SHP77 (cell line): ENCODE results near the gene CHMP4B.
A peak's percentile ranks its signal among the peaks of the same experiment; 100 is the strongest.
"Not testable (repeated sequence)": the region's sequence is repeated elsewhere in the genome, so short reads cannot be mapped to it uniquely, and the experiment has no call there.

ENCODE experiments used
- DNase-seq, 2 experiments: peaks; one replicate each; lab custom pipeline; 2025; lab: John Stamatoyannopoulos, UW

CHMP4B gene

DNA sequence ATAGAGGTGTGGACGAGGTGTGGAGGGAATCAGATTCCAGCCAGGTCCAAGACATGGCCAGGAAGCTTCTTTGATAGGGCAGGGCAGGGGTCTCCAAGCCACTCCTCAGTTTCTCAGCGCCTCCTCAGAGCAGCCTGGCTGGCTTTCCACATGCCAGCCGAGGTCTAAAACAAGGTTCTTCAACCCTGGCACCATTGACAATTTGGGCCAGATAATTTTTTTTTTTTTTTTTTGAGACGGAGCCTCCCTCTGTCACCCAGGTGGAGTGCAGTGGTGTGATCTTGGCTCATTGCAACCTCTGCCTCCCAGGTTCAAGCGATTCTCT is 21.3 kb upstream of the CHMP4B start:
- no peak for DNase-seq

DNA sequence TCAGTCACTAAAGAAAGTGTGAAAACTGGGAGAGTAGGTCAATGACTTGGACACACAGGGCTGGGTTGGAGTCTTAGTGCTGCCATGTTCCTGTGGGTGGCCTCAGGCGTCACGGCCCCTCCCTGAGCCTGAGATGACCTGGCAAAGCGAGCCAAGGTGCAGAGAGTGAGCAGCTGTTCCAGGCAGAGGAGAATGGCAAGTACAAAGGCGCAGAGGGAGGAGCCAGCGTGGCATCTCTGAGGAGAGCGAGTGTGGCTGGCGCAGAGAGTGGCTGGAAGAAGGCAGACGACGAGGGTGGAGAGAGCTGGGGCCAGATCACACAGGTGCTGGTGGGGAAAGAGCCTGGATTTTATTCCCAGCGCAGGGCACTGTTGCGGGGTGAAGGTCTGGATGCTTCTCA is 20.6 kb upstream of the CHMP4B start:
- no peak for DNase-seq

DNA sequence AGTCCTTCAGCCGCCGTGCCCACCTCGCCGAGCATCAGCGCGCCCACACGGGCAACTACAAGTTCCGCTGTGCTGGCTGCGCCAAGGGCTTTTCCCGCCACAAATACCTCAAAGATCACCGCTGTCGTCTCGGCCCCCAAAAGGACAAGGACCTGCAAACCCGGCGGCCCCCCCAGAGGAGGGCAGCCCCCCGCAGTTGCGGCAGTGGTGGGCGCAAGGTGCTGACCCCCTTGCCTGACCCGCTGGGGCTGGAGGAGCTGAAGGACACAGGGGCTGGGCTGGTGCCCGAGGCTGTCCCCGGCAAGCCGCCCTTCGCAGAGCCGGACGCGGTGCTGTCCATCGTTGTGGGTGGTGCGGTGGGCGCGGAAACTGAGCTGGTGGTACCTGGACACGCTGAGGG is 20.1 kb upstream of the CHMP4B start:
- DNase-seq: no peak

DNA sequence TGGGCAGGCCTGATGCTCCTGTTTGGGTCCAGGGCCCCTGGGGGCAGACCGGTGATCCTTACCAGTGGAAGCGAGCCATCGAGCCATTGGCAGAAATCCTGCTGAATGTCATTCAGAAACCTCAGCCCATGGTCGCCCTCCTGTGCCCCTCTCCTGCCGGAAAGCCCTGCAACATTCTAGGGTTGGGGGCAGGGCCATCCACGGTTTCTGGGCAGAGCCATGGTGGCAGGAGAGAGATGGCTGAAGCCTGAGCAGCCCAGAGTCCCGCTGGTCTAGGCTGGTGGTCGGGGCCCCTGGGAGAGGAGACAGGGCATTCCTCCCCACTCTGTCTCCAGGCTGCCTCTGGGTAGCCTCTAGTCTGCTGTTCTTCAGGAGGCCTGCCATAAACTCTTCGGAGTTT is 19.6 kb upstream of the CHMP4B start:
- no peak for DNase-seq

DNA sequence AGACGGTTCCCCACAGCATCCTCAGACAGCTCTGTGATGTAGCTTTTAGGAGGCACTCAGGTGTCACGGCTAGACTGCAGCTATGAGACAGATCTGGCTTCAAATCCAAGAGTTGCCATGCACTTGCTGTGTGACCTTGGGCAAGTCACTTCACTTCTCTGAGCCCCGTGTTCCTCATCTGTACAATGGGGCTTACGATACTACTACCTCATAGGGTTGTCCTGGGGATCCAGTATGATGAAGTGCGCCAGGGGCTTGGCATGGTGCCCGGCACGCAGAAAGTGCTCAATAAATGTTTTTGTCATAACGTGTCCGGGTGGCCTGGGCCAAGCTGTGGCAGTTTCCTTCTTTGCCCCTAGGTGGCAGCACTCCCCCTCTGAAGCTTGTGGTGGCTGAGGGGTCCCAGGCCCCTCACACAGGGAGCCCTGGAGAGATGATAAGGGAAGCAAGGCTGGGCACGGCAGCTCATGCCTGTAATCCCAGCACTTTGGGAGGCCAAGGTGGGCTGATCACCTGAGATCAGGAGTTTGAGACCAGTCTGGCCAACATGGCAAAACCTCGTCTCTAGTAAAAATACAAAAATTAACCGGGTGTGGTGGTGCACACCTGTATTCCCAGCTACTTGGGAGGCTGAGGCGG is 19.1 kb upstream of the CHMP4B start:
- peak in 1 of 2 experiments; percentile 28 for DNase-seq

DNA sequence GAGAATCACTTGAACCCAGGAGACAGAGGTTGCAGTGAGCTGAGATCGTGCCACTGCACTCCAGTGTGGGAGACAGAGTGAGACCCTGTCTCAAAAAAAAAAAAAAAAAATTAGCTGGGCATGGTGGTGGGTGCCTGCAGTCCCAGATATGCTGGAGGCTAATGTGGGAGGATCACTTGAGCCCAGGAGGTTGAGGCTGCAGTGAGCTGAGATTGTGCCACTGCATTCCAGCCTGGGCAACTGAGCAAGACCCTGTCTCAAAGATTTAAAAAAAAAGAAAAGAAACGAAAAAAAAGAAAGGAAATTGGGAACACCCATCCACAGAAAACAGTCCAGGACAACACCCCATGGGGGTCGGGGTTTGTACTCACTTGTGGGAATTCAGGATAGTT is 18.6 kb upstream of the CHMP4B start:
- not testable (repeated sequence) for DNase-seq

DNA sequence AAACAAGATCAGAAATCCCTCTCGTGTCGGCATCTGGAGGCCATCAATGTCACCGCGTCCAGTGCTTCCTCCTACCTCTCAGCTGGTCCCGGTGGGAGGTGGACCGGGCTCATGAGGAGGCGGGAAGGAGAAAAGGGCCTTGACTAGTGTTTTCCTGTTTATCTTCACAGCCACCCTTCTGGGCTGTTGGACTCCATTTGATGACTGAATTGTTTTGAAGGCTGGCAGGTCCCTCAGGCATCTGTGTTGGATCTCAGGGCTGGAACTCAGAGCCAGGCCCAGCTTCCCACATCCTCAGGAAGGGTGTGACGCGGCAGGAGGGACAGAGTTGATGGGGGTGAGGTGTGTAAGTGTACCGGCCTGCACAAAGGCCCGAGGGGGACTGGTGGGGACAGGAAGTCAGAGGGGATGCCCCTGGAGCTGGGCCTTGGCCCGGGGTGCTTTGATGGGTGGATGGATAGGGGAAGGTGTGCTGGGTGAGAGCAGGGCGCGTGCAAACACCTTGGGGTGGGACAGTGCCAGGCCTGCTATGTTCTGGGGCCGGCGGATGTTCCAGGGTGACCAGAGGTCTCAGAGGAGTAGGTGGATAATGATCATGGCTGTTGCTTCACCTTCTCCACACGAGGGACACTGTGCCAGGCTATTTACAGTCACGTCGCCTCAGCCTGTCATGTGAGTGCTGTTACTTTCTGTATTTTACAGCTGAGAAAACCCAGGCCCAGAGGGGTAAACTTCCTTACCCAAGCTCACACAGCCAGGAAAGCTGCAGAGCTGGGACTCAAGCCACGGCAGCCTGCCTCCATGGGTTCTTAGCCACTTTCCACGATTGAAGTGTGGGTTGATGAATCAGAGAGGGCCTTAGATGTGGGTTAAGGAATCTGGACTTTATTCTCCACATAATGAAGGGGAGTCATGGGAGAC is 17.9 kb upstream of the CHMP4B start:
- DNase-seq: no peak

DNA sequence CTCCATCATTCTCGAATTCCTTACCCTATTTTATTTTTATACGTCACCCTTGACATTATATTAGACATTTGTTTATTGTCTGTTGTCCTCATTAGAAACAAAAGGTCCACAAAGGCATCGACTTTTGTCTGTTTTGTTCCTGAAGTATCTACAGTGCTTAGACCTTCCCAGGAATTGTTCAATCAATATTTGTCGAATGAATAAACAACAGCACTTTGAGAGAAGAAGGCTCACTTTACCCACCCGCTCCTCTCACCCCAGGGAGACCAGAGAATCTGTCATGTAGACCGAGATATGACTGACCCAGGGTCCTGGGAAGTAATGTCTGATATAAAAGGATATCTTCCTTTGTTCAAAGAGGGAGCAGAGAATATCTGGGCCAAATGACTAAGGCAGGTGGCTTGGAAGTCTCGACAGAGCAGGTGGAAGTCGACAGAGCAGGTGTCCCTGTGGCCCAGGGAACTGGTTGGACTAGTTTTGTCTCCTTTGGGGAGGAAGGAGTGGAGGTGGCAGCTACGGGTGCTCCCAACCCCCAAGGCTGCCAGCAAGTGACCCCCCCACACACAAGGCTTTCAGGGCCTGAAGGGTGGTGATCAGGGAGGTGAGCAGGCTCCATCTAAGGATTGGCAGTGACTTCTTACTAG is 14.8 kb upstream of the CHMP4B start:
- DNase-seq: peak; percentile 4 to 18

DNA sequence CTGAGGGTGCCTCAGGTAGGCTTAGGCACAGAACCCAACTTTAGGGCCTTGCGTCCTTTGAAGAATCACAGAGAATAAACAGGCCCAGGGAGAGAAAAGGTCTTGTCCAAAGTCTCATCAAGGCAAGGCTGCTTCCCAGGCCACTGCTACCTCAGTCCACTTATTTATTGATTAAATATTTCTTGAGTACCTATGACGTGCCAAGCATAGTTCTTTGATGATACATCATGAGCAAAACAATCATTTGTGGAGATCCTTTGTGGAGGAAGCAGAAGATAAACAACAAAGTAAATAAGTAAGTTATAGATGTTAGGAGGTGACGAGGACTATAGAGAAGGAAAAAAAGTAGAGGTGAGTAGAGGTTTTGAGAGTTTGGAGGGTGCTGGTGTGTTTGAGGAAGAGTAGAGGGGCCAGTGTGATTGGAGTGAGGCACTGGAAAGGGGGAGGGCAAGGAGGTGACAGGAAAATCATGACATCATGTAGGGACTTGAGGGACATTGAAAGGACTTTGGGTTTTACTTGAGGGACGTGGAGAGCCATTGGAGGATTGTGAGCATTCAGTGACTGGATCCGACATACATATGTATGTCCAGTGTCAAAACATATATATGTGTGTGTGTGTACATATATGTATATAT is 14.1 kb upstream of the CHMP4B start:
- DNase-seq: no peak

DNA sequence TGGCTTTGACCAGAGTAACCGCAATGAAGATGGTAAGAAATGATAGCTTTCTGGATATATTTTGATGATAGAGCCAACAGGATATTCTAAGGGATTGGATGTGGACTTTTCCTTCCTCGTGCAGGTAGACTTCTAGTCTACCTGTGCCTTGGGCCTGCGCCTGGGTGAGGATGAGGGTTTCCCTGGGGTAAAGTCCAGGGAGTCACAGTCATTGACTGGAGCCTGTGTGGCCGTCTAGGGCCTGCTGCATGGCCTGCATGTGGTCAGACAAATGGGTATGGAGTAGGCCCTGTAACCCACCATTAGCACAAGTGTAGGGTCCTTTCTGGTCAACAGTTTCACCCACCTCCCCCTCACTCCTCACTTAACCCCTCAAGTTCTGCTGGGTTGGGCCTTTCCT is 12.7 kb upstream of the CHMP4B start:
- no peak for DNase-seq

DNA sequence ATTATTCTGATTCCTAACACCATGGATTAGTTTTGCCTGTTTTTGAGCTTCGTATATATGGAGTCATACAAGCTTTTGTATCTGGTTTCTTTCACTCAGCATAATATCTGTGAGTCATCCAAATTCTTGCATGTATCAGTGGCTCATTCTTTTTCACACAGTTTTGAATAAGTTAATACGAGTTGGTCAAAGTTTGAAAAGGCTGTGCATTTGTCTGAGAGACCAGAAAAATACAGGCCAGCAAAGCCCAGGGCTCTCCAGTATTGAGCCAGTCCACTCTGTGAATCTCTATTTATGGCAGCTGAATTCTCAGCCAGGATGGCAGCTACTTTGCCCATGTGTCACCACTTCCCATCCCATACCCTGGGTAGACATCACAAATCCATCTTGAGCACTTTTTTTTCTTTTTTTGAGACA is 7.2 kb upstream of the CHMP4B start:
- no peak for DNase-seq

DNA sequence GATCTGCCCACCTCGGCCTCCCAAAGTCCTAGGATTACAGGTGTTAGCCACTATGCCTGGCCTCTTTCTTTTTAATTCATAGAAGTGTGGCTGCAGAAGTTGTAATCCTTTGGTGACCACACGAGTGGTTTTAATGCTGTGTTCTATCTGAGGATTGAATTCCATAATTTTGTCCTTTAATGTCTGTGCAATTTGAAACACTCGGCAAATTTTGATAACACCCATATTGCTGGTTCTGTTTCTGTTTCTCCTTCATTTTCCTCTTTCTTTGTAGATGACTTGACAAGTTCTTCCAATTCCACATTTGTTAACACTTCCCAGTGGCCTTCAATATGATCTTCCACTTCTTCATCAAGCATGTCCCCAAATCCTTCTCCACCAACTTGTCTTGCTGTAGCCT is 2.8 kb upstream of the CHMP4B start:
- no peak for DNase-seq

DNA sequence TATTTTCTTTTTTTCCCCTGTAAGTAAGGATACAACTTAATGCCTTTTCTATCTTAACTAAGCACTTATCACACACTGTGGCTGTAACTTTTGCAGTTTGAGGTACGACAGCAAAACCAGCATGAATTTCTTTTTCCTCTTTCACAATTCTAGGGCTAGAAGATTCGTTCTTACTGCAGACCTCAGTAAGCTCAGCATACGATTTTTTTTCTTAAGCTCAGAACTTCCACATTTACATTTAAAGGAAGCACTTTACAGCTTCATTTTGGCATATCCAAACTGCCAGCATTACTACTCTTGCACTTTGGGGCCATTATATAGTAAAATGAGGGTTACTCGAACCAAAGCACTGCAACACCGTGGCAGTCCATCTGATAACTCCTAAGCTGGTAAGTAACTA is 889 bp upstream of the CHMP4B start:
- DNase-seq: no peak

DNA sequence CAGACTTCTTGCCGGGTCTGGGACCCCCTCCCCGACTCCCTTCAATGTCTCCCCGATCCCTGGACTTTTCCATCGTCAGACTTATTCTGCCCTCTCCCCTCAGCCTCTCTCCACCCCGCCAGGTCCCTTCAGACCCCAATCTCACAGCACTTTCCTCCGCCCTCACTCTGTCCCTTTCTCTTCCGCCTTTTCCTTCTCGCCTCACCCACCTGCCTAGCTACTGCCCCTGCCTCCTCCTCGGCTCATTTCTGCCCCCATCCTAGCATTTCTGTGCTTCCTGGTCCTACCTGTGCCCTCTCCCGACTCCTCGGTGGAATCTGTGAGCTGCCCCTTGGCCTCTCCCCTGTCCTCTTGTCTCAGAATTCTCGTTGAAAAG is 616 bp downstream of the CHMP4B start:
- no peak for DNase-seq

DNA sequence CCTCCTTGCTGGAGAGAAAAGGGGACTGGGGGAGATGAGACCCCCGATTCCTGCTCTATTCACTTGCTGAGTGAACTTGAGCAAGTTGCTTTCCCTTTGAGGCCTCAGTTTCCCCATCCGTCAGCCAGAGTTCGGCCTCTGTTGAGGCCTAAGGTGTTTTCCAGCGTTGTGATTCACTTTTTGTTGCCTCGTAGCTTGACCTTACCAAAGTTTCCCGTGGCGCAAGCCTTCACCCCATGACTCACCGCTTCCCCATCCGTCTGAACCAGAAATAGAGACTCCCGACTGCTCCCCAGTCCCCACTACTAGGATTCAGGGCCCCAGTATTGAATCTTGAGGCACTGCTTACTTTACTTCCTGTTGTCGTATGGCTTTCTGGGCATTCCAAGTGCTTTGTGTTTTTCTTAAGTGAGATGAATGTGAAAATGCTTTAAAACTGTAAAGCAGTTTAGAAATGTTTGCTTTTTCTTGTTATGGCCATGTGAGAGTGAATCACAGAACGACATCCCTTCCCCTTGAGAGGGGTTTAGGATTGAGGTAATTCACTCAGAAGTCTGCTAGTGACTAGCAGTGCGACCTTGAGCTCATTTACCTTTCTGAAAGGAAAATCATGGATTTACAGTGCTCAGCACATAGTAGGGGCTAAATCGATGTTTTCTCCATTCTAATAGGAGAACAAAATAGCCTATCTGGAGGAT is 1.2 kb downstream of the CHMP4B start:
- DNase-seq: no peak

DNA sequence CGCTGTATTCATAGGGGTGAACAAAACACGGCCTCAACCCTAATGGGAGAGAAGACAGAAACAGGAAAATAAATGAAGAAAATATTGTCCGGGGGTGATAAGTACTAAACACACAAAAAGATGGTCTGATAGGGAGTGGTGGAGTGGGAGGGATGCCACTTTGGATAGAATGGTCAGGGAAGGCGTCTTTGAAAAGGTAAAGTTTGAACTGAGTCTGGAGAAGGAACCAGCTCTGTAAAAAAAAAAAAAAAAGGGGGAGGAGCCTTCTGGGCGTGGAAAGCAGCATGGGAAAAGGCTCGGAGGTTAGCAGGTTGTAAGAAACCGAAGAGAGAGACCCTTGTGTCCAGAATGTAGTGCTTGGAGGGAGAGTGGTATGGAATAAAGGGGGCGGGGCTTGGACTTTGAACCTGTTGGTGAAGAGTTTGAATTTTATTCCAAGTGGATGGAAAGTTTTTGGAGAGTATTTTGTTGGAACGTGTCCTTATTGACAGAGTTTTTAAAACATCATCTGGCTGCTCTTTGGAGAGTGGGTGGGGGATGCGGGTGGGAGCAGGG is 1.8 kb downstream of the CHMP4B start:
- no peak for DNase-seq

DNA sequence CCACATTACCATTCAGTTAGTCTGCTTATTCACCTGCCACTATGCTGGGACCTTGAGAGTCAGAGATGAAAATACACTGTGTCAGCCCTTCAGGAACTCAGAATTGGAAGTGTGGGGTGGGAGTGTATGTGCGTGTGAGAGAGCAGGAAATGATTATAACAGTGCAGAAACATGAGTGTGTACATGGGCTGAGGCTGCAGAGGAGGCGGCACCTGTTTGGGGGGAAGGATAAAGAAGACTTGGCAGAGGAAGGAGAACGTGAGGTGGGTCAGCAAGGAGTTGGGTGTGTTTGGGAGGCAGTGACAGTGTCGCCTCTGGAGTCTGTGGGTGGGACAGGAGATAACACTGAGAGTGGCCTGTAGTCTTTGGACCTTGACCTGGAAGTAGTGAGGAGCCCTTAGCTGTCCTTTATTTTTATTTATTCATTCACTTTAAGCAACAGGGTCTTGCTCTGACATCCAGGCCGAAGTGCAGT is 3.1 kb downstream of the CHMP4B start:
- DNase-seq: no peak

DNA sequence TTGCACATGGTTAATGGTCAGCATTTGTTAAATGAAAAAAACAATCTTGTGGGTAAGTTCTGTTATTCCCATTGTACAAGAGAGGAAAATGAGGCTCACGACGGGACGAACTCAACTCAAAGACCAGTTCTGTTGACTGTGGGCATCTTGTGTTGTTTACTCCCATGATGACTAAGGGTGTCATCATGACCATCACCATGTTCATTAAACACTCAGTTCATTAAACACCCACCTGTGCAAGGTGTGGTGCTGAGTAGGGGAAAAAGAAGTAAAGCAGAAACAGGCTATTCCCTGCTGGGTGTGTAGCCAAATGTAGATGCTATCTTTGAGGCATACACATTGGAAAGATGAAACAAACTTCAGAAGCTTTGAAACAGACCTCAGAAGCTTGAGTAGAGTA is 4.5 kb downstream of the CHMP4B start:
- no peak for DNase-seq

DNA sequence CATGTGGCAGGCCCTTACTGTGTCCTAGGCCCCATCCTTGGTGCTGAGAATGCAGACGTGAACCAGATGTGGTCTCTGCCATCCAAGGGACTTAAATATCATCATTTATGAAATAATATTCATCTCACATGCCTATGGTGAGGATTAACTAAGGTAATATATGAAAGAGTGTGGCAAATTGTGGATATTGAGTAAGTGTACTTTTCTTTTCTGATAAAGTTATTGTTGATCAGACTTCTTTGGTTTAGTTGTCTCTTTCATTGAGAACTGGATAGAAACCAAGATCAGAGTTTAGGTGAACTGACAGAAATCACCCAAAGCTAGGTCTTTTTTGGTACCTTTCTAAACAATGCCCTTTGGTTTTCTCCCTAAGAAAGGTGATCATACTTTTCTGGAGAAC is 5.0 kb downstream of the CHMP4B start:
- no peak for DNase-seq

DNA sequence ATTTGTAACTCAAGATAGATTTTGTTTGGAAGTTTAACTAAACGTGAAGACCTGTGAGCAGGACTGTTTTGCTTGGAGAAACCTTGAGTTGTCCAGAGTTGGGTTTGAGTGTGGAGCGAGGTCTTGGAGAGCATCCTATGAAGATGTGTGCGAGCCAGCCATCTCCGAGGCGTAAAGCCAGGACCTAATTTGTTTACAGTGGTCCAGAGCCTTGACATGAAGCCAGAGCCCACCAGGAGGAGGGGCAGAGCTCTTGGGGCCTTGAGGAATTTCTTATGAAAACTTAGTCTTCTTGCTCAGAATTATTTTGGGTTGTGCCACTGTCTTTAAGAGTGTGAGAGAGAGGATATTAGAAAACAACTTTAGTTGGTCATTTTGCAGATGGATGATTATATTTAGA is 6.3 kb downstream of the CHMP4B start:
- DNase-seq: no peak

DNA sequence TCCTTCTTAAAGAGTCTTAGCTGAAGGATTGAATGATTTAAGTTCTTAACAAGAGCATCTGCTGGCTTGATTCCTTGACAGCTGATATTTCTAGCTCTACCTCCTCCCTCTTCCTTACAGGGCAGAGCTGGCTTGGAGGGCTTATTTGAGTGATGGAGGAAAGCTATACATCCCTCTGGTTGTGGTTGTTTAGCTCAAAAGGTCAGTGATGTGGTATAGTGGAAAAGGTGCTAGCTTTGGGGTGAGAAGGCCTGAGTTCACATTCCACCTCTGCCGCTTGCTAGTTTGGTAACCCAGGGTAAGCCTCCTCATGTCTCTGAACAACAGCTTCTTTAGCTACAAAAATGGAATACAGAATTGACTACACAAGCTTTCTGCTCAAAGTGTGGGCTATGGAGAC is 8.3 kb downstream of the CHMP4B start:
- DNase-seq: no peak

DNA sequence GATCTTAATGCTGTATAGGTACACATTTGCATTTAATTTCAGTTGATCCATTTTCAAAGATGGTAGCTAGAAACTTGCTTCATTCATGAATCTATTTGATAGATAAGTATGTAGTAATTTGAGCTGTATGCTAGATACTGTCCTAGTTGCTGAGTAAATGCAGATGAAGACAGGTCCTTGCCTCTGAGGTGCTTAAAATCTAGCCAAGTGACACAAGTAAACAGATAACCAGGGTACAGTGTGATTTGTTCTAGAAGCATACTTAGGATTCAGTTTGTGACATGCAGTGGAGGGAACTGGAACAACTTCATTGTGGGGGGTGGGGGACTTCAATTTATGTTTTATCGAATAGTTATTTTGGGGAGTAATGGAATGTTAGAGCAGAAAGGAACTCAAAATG is 9.2 kb downstream of the CHMP4B start:
- DNase-seq: no peak
